Astrocyte (in vitro differentiated cells and primary cell): Measurements from ENCODE around the gene PRAMEF12. TPM values are rescaled to one million over a fixed set of nuclear protein-coding genes. Genes with fewer than 3 reads are reported as not detected.

ENCODE experiments used
- DNase-seq: peaks from one replicate; pipeline ENCODE4 v3.0.0-alpha.2; 2010; ENCODE audit warnings: low read depth
- FAIRE-seq: peaks from 2 replicates; lab custom pipeline; 2011; peaks lifted over from hg19 to GRCh38; lab: Jason Lieb, UNC
- H2AFZ ChIP-seq: 2 replicates; pipeline ENCODE4 v1.6.0; 2012; ENCODE audit warnings: low read depth, low read length, inconsistent platforms
- H3K27ac ChIP-seq: 2 replicates; pipeline ENCODE4 v1.5.1; 2011; ENCODE audit warnings: low read depth, low read length, inconsistent platforms
- H3K27me3 ChIP-seq: 2 replicates; pipeline ENCODE4 v1.6.0; 2011; ENCODE audit warnings: low read length, inconsistent platforms; ENCODE audit not compliant: insufficient read depth
- H3K36me3 ChIP-seq: 2 replicates; pipeline ENCODE4 v1.5.1; 2011; ENCODE audit warnings: low read length, inconsistent platforms; ENCODE audit not compliant: insufficient read depth
- H3K4me1 ChIP-seq: 2 replicates; pipeline ENCODE4 v1.5.1; 2011; ENCODE audit warnings: low read length, inconsistent platforms; ENCODE audit not compliant: insufficient read depth
- H3K4me2 ChIP-seq: 2 replicates; pipeline ENCODE4 v1.6.0; 2012; ENCODE audit warnings: low read length, inconsistent platforms
- H3K4me3 ChIP-seq: 2 replicates; pipeline ENCODE4 v1.5.1; 2011; ENCODE audit warnings: low read depth, mild to moderate bottlenecking, low read length, inconsistent platforms; ENCODE audit not compliant: insufficient read depth
- H3K79me2 ChIP-seq: 2 replicates; pipeline ENCODE4 v1.6.0; 2012; ENCODE audit warnings: mild to moderate bottlenecking, low read length, inconsistent platforms; ENCODE audit not compliant: insufficient read depth
- H3K9ac ChIP-seq: 2 replicates; pipeline ENCODE4 v1.6.0; 2012; ENCODE audit warnings: mild to moderate bottlenecking, low read length, inconsistent platforms
- H3K9me3 ChIP-seq: 2 replicates; pipeline ENCODE4 v1.5.1; 2012; ENCODE audit warnings: low read depth, mild to moderate bottlenecking, low read length, inconsistent platforms; ENCODE audit not compliant: insufficient read depth
- H4K20me1 ChIP-seq: 2 replicates; pipeline ENCODE4 v1.6.0; 2012; ENCODE audit warnings: low read length, inconsistent platforms; ENCODE audit not compliant: insufficient read depth
- H3K27ac Mint-ChIP-seq: one replicate; pipeline ENCODE4 v1.8.0; 2021; ENCODE audit warnings: mild to moderate bottlenecking, mixed read lengths; ENCODE audit not compliant: unreplicated experiment
- H3K27me3 Mint-ChIP-seq: one replicate; pipeline ENCODE4 v1.8.0; 2021; ENCODE audit warnings: low read depth, mixed read lengths; ENCODE audit not compliant: unreplicated experiment
- H3K36me3 Mint-ChIP-seq: one replicate; pipeline ENCODE4 v1.8.0; 2021; ENCODE audit warnings: low read depth, mixed read lengths; ENCODE audit not compliant: unreplicated experiment
- H3K4me1 Mint-ChIP-seq: one replicate; pipeline ENCODE4 v1.8.0; 2021; ENCODE audit warnings: low read depth, mixed read lengths; ENCODE audit not compliant: unreplicated experiment
- H3K4me3 Mint-ChIP-seq: one replicate; pipeline ENCODE4 v1.8.0; 2021; ENCODE audit warnings: mild to moderate bottlenecking, moderate library complexity, mixed read lengths; ENCODE audit not compliant: unreplicated experiment
- H3K9me3 Mint-ChIP-seq: one replicate; pipeline ENCODE4 v1.8.0; 2021; ENCODE audit warnings: mild to moderate bottlenecking, mixed read lengths; ENCODE audit not compliant: unreplicated experiment
- EZH2 ChIP-seq: IDR thresholded peaks from 2 replicates; pipeline ENCODE4 v1.6.1; 2012; ENCODE audit warnings: mild to moderate bottlenecking, low read length, inconsistent platforms; ENCODE audit not compliant: insufficient read depth
- total RNA-seq: library from RNA; stranded (reverse); gene quantifications from 2 replicates; pipeline ENCODE4 v1.2.1, GENCODE V29; 2021
- TF ChIP-seq, protein P1 (sequence below): IDR thresholded peaks from 2 replicates; pipeline ENCODE4 v1.5.1; 2011; ENCODE audit warnings: low read depth, mild to moderate bottlenecking, inconsistent platforms, low read length, moderate library complexity; ENCODE audit not compliant: insufficient read depth

The PRAMEF12 gene
- total RNA-seq, 1 donor from 2014 or later, result 0.16 TPM

GRCh38 chr1:12770620-12771019, 2.9 kb upstream of the PRAMEF12 start:
- H3K4me3 ChIP-seq, result no peak overlapping the region
- FAIRE-seq (no peak), DNase-seq (no peak)
- peaks cover 3% of the 10 kb centered on the region for H3K9me3 ChIP-seq
- no peaks in the 10 kb centered on the region for H3K36me3 ChIP-seq
- H3K4me3 Mint-ChIP-seq, result no peak overlapping the region
- H3K4me1 Mint-ChIP-seq, result no peaks in the 10 kb centered on the region
- H3K27ac Mint-ChIP-seq, result no peak overlapping the region
- H3K9ac ChIP-seq, result no peak overlapping the region
- no peaks in the 10 kb centered on the region for H4K20me1 ChIP-seq
- H3K4me2 ChIP-seq, result no peak overlapping the region
- H3K79me2 ChIP-seq, result no peaks in the 10 kb centered on the region
- H3K27me3 Mint-ChIP-seq, result peaks cover 24% of the 10 kb centered on the region
- no peak overlapping the region for H3K27ac ChIP-seq
- H3K27me3 ChIP-seq, result no peaks in the 10 kb centered on the region
- H2AFZ ChIP-seq, result no peak overlapping the region
- TF ChIP-seq, protein P1, sequence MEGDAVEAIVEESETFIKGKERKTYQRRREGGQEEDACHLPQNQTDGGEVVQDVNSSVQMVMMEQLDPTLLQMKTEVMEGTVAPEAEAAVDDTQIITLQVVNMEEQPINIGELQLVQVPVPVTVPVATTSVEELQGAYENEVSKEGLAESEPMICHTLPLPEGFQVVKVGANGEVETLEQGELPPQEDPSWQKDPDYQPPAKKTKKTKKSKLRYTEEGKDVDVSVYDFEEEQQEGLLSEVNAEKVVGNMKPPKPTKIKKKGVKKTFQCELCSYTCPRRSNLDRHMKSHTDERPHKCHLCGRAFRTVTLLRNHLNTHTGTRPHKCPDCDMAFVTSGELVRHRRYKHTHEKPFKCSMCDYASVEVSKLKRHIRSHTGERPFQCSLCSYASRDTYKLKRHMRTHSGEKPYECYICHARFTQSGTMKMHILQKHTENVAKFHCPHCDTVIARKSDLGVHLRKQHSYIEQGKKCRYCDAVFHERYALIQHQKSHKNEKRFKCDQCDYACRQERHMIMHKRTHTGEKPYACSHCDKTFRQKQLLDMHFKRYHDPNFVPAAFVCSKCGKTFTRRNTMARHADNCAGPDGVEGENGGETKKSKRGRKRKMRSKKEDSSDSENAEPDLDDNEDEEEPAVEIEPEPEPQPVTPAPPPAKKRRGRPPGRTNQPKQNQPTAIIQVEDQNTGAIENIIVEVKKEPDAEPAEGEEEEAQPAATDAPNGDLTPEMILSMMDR, result no peak
- no peak for TF ChIP-seq EZH2
- peaks cover 5% of the 10 kb centered on the region for H3K9me3 Mint-ChIP-seq
- H3K36me3 Mint-ChIP-seq, result no peaks in the 10 kb centered on the region
- no peaks in the 10 kb centered on the region for H3K4me1 ChIP-seq

GRCh38 chr1:12771186-12771585, 2.4 kb upstream of the PRAMEF12 start:
- no peaks in the 10 kb centered on the region for H3K36me3 ChIP-seq
- no peak overlapping the region for H2AFZ ChIP-seq
- DNase-seq (no peak), FAIRE-seq (no peak)
- no peak overlapping the region for H3K4me2 ChIP-seq
- Mint-ChIP-seq H3K9me3 (peaks cover 5% of the 10 kb centered on the region), H3K4me3 (no peak overlapping the region), H3K4me1 (no peaks in the 10 kb centered on the region), H3K36me3 (peaks cover 3% of the 10 kb centered on the region), H3K27ac (no peak overlapping the region), H3K27me3 (peaks cover 30% of the 10 kb centered on the region)
- TF ChIP-seq, protein P1, result no peak
- no peak for TF ChIP-seq EZH2
- no peak overlapping the region for H3K9ac ChIP-seq
- no peaks in the 10 kb centered on the region for H4K20me1 ChIP-seq
- no peaks in the 10 kb centered on the region for H3K4me1 ChIP-seq
- no peak overlapping the region for H3K27ac ChIP-seq
- H3K9me3 ChIP-seq, result peaks cover 3% of the 10 kb centered on the region
- no peaks in the 10 kb centered on the region for H3K27me3 ChIP-seq
- no peak overlapping the region for H3K4me3 ChIP-seq
- H3K79me2 ChIP-seq, result no peaks in the 10 kb centered on the region

DNA sequence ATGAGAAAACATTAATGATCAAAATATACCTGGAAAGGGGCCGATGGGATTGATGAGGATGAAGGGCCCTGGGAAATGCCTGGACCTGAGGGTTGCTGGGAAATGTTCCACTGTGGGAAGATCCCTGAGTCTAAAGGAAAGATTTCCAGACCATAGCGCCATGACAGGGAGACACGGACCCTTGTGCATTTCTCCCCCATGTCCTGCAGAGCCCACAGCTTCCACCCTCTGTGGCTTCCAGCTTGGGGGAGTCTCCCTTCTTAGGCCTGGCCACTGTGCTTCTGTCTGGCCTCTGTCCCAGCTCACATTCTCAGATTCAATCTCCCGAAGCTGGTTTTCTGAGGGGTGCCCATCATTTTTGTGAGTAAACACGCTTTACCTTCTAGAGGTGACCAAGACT, 1.0 kb upstream of the PRAMEF12 start:
- peaks cover 3% of the 10 kb centered on the region for H3K36me3 Mint-ChIP-seq
- DNase-seq (no peak), FAIRE-seq (no peak)
- Histone ChIP-seq H3K9ac (no peak overlapping the region), H3K79me2 (no peaks in the 10 kb centered on the region), H4K20me1 (no peaks in the 10 kb centered on the region), H3K4me3 (no peak overlapping the region), H3K4me2 (no peak overlapping the region), H3K36me3 (no peaks in the 10 kb centered on the region), H3K9me3 (peaks cover 3% of the 10 kb centered on the region), H3K27me3 (no peaks in the 10 kb centered on the region), H3K27ac (no peak overlapping the region), H3K4me1 (no peaks in the 10 kb centered on the region), H2AFZ (no peak overlapping the region)
- H3K27me3 Mint-ChIP-seq, result peaks cover 31% of the 10 kb centered on the region
- no peaks in the 10 kb centered on the region for H3K4me1 Mint-ChIP-seq
- TF ChIP-seq, protein P1, result no peak
- no peak for TF ChIP-seq EZH2
- H3K9me3 Mint-ChIP-seq, result peaks cover 8% of the 10 kb centered on the region
- H3K4me3 Mint-ChIP-seq, result no peak overlapping the region
- no peak overlapping the region for H3K27ac Mint-ChIP-seq
